ENCODE data around the gene PPP6R1. TPM values are rescaled to one million over a fixed set of nuclear protein-coding genes. Genes with fewer than 3 reads are reported as not detected.

The PPP6R1 gene
- total and polyA plus RNA-seq, 2 donors (not counting 1 experiment from before 2014, with no cell fraction given) = 28.5 to 34.0 TPM

DNA sequence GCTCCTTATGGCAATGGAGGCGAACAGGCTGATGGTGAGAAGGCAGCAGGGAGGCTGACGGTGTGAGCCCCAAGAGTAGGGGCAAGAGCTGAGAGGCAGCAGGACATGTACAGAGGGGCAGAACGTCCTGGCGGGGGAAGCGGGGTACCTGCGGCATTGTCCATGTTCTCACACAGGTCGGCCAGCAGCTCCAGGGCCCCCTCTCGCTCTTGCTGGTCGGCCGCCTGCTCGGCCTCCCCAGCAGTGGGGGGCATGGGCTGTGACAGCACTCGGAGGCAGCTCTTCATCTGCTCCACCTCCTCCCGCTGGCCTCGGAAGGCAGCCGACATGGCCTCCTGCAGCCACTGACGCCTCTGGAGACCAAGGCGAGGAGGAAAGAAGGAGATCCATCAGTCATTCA is 18.7 kb upstream of the PPP6R1 start:
- no peak overlapping the region for H2AFZ ChIP-seq (ENCODE audit: low read length)
- H3K9ac ChIP-seq (ENCODE audit: insufficient read depth, low read length) = no peak overlapping the region
- DNase-seq (ENCODE audit: low read depth in 2 of 2) = no peak
- H3K79me2 ChIP-seq (ENCODE audit: control insufficient read depth, insufficient read depth, low read length) = no peaks in the 10 kb centered on the region
- H3K4me2 ChIP-seq (ENCODE audit: extremely low read depth, insufficient read depth, low read length) = no peak overlapping the region
- no peaks in the 10 kb centered on the region for H3K27me3 ChIP-seq (ENCODE audit: control insufficient read depth, insufficient read depth, low read length)
- H3K4me1 ChIP-seq (ENCODE audit: control insufficient read depth, extremely low read depth, insufficient read depth, low read length) = peaks cover 3% of the 10 kb centered on the region
- no peaks in the 10 kb centered on the region for H4K20me1 ChIP-seq (ENCODE audit: control insufficient read depth, extremely low read depth, insufficient read depth, low read length)
- H3K36me3 ChIP-seq (ENCODE audit: control insufficient read depth, insufficient read depth, low read length) = peaks cover 2% of the 10 kb centered on the region
- no peaks in the 10 kb centered on the region for H3K9me3 ChIP-seq (ENCODE audit: control insufficient read depth, insufficient read depth, low read depth, low read length)
- no peak overlapping the region for H3K4me3 ChIP-seq (replicated peaks in 1 of 4; ENCODE audit: control extremely low read depth in 1 of 4, insufficient read depth in 1 of 4, low read depth in 3 of 4, low read length in 4 of 4)
- no peak overlapping the region for H3K27ac ChIP-seq (ENCODE audit: insufficient read depth, low read length)
- TF ChIP-seq EZH2 (IDR thresholded peaks at IDR 0.05; ENCODE audit: low read length, missing control alignments) (no peak), CTCF (conservative IDR thresholded peaks at IDR 0.05 in 1 of 2, IDR thresholded peaks at IDR 0.05 in 1 of 2; ENCODE audit: low read depth in 1 of 2, low read length in 2 of 2) (no peak)

DNA sequence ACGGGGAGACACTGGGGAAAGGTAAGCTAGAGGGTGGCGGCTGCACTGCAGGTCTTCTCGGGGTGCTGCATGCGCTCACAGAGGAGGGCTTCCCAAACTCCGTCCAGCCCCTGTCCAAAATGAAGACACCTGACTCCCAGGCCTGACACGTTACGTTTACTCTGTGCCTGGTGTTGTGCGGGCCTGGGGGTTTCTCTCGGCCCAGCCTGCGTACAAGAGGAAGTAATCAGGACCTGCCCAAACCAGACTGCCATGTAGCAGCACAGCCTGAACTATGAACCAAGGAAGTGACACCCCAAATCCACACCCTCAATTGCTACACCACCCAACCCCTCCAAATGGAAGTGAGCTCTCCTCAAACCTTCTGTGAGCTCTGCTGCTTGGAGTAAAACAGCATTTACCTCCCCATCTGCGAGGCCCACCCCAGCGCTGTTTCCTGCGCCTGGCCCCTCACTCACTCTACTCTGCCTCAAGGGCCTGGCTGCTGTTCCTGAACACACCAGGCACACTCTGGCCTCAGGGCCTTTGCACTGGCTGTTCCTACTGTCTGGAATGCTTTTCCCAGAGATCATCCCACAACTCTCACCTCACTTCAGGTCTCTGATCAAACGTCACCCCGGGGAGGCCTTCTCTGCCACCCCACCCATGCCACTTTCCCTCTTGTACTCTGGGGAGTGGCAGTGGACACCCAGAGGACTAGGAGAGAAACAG is 18.1 kb upstream of the PPP6R1 start:
- no peak for DNase-seq (ENCODE audit: low read depth in 2 of 2)
- Histone ChIP-seq H3K9ac (ENCODE audit: insufficient read depth, low read length) (no peak overlapping the region), H3K79me2 (ENCODE audit: control insufficient read depth, insufficient read depth, low read length) (no peaks in the 10 kb centered on the region), H3K27me3 (ENCODE audit: control insufficient read depth, insufficient read depth, low read length) (no peaks in the 10 kb centered on the region), H3K4me2 (ENCODE audit: extremely low read depth, insufficient read depth, low read length) (no peak overlapping the region), H3K27ac (ENCODE audit: insufficient read depth, low read length) (no peak overlapping the region), H3K4me1 (ENCODE audit: control insufficient read depth, extremely low read depth, insufficient read depth, low read length) (peaks cover 3% of the 10 kb centered on the region), H3K9me3 (ENCODE audit: control insufficient read depth, insufficient read depth, low read depth, low read length) (no peaks in the 10 kb centered on the region), H3K4me3 (replicated peaks in 1 of 4; ENCODE audit: control extremely low read depth in 1 of 4, insufficient read depth in 1 of 4, low read depth in 3 of 4, low read length in 4 of 4) (no peak overlapping the region), H4K20me1 (ENCODE audit: control insufficient read depth, extremely low read depth, insufficient read depth, low read length) (no peaks in the 10 kb centered on the region), H3K36me3 (ENCODE audit: control insufficient read depth, insufficient read depth, low read length) (peaks cover 4% of the 10 kb centered on the region), H2AFZ (ENCODE audit: low read length) (no peak overlapping the region)
- TF ChIP-seq EZH2 (IDR thresholded peaks at IDR 0.05; ENCODE audit: low read length, missing control alignments) = no peak
- no peak for TF ChIP-seq CTCF (conservative IDR thresholded peaks at IDR 0.05 in 1 of 2, IDR thresholded peaks at IDR 0.05 in 1 of 2; ENCODE audit: low read depth in 1 of 2, low read length in 2 of 2)

DNA sequence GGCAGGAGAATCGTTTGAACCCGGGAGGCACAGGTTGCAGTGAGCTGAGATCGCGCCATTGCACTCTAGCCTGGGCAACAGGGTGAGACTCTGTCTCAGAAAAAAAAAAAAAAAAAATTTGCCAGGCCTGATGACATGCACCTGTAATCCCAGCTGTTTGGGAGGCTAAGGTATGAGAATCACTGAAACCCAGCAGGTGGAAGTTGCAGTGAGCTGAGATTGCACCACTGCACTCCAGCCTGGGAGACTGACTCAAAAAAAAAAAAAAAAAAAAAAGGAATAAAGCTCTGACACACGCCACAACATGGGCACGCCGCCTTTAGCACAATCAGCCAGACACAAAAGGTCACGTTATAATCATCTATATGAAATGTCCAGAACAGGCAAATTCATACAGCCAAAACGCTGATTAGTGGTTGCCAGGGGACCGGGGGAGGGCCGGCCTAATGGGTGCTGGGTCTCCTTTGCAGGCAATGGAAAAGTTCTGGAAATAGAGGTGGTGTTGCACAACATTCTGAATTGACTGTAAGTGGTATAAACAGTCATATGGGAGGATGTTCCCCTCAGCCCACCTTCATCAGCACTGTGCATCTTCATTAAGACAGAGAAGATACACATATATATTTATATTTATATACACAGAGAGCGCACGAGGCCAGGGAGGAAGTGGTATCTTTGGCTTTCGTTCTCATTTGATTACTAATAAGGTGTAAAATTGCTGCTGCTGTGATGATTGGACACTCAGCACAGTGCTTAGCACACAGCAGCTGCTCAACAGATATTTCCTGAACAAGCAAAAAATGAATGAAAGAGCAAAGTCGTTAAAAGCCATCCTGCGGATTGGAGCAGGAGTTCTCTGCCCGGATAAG is 17.3 kb upstream of the PPP6R1 start:
- no peak for DNase-seq (ENCODE audit: low read depth in 2 of 2)

More for the DNA sequence above, 17.3 kb upstream of the PPP6R1 start:
- Histone ChIP-seq H3K36me3 (ENCODE audit: control insufficient read depth, insufficient read depth, low read length) (peaks cover 4% of the 10 kb centered on the region), H3K27me3 (ENCODE audit: control insufficient read depth, insufficient read depth, low read length) (no peaks in the 10 kb centered on the region), H3K79me2 (ENCODE audit: control insufficient read depth, insufficient read depth, low read length) (no peaks in the 10 kb centered on the region), H2AFZ (ENCODE audit: low read length) (no peak overlapping the region), H3K4me2 (ENCODE audit: extremely low read depth, insufficient read depth, low read length) (no peak overlapping the region), H3K9me3 (ENCODE audit: control insufficient read depth, insufficient read depth, low read depth, low read length) (no peaks in the 10 kb centered on the region), H3K4me1 (ENCODE audit: control insufficient read depth, extremely low read depth, insufficient read depth, low read length) (peaks cover 3% of the 10 kb centered on the region), H3K9ac (ENCODE audit: insufficient read depth, low read length) (no peak overlapping the region), H3K4me3 (replicated peaks in 1 of 4; ENCODE audit: control extremely low read depth in 1 of 4, insufficient read depth in 1 of 4, low read depth in 3 of 4, low read length in 4 of 4) (no peak overlapping the region), H3K27ac (ENCODE audit: insufficient read depth, low read length) (no peak overlapping the region), H4K20me1 (ENCODE audit: control insufficient read depth, extremely low read depth, insufficient read depth, low read length) (no peaks in the 10 kb centered on the region)
- no peak for TF ChIP-seq CTCF (conservative IDR thresholded peaks at IDR 0.05 in 1 of 2, IDR thresholded peaks at IDR 0.05 in 1 of 2; ENCODE audit: low read depth in 1 of 2, low read length in 2 of 2)
- TF ChIP-seq EZH2 (IDR thresholded peaks at IDR 0.05; ENCODE audit: low read length, missing control alignments) = no peak

Measured in fibroblast of lung (primary cell).